ENCODE measurements around the gene PPARG.
"Not testable (repeated sequence)": the region's sequence is repeated elsewhere in the genome, so short reads cannot be mapped to it uniquely, and the experiment has no call there.

The PPARG gene

DNA sequence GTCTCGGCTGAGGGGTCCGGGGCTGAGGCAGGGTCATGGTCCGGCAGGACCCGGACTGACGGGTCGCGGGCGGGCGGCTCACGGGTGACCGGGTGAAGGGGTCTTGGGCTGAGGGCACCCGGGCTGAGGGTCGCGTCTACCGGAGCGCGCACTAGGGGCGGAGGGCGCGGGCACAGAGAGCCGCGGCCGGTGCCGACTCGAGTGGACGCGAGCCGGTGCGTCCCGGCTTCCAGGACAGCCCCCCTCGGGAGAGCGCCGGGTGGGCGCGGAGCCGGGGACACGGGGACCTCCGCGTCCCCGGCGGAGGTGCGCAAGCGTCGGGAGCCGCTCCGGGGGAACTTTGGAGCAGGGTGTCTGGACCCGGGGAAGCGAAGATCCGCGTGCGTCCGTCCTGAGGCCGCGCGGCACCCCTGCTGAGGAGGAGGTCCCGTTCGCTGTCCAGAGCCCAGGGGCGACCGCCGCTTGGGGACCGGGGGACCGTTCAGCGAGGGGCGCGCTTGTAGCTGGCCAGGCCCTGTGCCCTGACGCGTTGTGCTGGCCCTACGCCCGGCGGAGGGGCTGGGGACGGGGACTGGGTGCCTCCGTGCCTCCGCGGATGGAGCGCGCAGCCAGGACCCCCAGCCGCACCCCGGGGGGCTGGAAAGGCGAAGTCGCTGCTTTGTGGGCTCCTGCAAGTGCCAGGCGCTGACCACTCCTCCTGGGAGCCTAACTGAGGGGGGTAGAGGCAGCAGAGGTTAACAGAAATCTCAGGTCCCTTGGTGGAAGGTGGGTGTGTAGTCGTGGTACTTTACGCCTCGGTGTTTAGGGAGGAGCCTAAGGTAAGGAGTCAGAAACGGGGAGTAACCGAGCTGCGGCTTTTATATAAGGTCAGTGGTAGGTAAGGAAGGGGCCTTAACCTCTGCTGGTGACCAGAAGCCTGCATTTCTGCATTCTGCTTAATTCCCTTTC, at the start of gene PPARG:
Gene PPARG, plus strand, starts transcription at position 889 of the 948 bp plus-strand sequence. CDS start 90,642 bp downstream, outside the sequence.
- H3K4me1 Mint-ChIP-seq = peaks cover 18% of the 10 kb centered on the region
- peak within 1 kb of the TSS; percentile 62 to 71 for H3K4me3 Mint-ChIP-seq
- DNase-seq = peak in 1 of 2 donors; percentile 11
- ATAC-seq = peak; percentile 63
- H3K27me3 Mint-ChIP-seq = peaks cover 58% of the 10 kb centered on the region
- no peaks in the 10 kb centered on the region for H3K9me3 Mint-ChIP-seq
- no peak within 1 kb of the TSS for H3K27ac Mint-ChIP-seq

DNA sequence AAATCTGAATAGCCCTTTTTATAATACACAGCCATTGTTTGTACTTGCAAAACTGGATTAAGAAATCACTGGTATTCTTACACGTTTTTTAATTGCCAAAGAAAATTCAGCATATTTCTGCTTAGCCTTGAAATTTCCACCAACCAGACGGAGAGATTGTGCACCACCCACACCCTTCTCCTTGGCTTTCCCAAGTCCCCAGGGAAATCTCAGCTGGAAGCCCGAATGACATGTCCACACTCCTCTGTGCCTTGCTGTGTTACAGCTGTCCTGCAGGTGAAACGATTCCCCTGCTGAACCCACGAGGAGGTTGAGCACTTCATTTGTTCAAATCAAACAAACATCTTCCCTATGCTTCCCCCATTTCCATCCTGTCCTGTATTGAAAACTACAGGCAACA, 49.6 kb upstream of the PPARG start:
- Mint-ChIP-seq H3K4me1 (peaks cover under 1% of the 10 kb centered on the region), H3K4me3 (no peak overlapping the region), H3K9me3 (no peaks in the 10 kb centered on the region), H3K27me3 (peaks cover 35% of the 10 kb centered on the region), H3K27ac (no peak overlapping the region)
- ATAC-seq (no peak), DNase-seq (no peak)

DNA sequence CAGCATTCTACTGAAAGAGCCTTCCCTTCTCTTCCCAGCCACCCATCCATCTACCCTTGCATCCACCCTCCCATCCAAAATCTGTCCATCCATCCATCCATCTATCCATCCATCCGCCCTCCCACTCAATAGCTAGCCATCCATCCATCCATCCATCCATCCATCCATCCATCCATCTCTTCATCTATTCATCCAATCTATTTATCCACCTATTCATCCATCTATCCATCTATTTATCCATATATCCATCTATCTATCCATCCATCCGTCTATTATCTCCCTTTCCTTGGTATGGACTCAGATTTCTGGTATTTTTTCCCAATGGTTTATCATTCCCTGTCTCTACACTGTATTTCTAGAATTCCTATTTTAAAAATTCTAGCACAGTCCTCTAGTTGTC, 46.1 kb upstream of the PPARG start:
- no peaks in the 10 kb centered on the region for H3K9me3 Mint-ChIP-seq
- DNase-seq = no peak
- peaks cover 8% of the 10 kb centered on the region for H3K4me1 Mint-ChIP-seq
- H3K27ac Mint-ChIP-seq = no peak overlapping the region
- no peak overlapping the region for H3K4me3 Mint-ChIP-seq
- peaks cover 39% of the 10 kb centered on the region for H3K27me3 Mint-ChIP-seq
- ATAC-seq = no peak

GRCh38 chr3:12246497-12247163, 42.2 kb upstream of the PPARG start:
- no peak overlapping the region for H3K27ac Mint-ChIP-seq
- H3K4me3 Mint-ChIP-seq = no peak overlapping the region
- H3K4me1 Mint-ChIP-seq = peaks cover 8% of the 10 kb centered on the region
- peaks cover 33% of the 10 kb centered on the region for H3K27me3 Mint-ChIP-seq
- ATAC-seq (no peak), DNase-seq (no peak)
- H3K9me3 Mint-ChIP-seq = peaks cover 10 to 16% of the 10 kb centered on the region in 2 donors

- ATAC-seq (no peak), DNase-seq (no peak)
- Mint-ChIP-seq H3K9me3 (peaks cover 10 to 16% of the 10 kb centered on the region in 2 donors), H3K27ac (no peak overlapping the region), H3K4me3 (no peak overlapping the region), H3K4me1 (peaks cover 8% of the 10 kb centered on the region), H3K27me3 (peaks cover 33% of the 10 kb centered on the region)
These were observed 41.5 kb upstream of the PPARG start for GRCh38 chr3:12247411-12247810.

DNA sequence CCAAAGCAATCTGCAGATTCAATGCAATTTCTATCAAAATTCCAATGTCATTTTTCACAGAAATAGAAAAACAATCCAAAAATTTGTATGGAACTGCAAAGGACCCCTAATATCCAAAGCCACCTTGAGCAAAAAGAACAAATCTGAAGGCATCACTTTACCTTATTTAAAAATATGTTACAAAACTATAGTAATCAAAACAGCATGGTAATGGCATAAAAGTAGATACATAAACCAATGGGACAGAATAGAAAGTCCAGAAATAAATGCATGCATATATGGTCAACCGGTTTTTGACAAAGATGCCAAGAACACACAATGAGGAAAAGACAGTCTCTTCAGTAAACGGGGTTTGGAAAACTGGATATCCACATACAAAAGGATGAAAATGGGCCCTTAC, 39.4 kb upstream of the PPARG start:
- DNase-seq (no peak), ATAC-seq (no peak)
- Mint-ChIP-seq H3K4me1 (peaks cover 8% of the 10 kb centered on the region), H3K27me3 (peaks cover 33% of the 10 kb centered on the region), H3K4me3 (no peak overlapping the region), H3K9me3 (peaks cover 10 to 16% of the 10 kb centered on the region in 2 donors), H3K27ac (no peak overlapping the region)

GRCh38 chr3:12252889-12253288, 36.0 kb upstream of the PPARG start:
- Mint-ChIP-seq H3K27me3 (peaks cover 17% of the 10 kb centered on the region), H3K9me3 (peaks cover 10 to 16% of the 10 kb centered on the region in 2 donors), H3K27ac (no peak overlapping the region), H3K4me1 (no peaks in the 10 kb centered on the region), H3K4me3 (no peak overlapping the region)
- no peak for DNase-seq
- ATAC-seq = no peak

DNA sequence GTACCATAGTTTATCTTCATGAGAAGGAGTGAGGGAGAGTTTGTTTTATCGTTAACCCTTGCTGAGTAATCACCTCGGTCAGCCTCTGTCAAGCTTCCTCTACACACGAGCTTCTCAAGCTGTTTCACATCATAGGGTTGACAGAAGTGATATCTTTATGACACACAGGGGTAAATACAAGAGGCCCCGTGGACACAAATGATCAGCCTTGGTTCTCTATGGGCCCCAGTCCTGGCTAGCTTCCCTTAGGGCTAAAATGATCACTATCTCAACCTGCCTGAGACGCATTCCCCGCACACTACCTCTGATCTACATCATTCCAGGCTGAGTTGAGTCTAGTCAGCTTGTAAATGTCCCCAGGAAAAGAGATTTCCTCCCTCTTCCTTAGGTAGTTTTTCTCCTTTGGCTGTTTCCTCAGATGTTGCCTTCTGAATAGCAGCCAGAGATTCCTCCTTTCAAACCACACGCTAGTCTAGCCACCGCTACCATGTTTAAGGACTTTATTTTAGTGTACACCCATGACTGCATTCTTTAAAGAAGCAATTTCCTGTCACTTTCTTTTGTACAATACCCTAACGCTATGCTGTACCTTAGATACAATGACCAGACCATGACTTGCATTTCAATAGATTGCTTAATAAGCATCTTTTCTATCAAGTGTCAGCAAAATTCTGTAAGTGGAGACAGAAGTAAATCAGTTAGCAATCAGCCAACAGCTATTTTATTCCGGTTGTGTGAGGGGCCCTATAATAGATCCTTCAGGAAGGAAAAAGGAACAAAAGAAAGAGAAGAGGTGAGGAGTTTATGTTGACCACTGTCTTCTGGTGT, 35.1 kb upstream of the PPARG start:
- ATAC-seq (no peak), DNase-seq (no peak)
- Mint-ChIP-seq H3K27ac (no peak overlapping the region), H3K9me3 (peaks cover 10 to 16% of the 10 kb centered on the region in 2 donors), H3K27me3 (peaks cover 20% of the 10 kb centered on the region), H3K4me3 (no peak overlapping the region), H3K4me1 (no peaks in the 10 kb centered on the region)

DNA sequence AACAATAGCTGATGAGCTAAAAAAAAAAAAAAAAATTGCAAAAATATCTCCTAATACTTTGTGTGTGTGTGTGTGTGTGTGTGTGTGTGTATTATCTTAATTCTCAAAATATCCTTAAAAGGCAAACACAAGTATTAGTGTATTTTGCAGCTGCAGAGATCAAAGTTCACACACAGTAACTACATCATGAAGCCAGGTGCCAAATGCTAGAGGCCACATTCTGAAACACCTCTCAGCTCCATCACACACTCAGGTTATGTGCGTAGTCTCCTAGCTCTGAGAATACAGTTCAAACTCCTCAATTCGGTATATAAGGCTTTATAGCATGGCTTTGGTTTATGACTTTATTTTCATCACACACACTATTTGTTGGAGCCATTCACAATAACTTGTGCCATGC, 33.5 kb upstream of the PPARG start:
- Mint-ChIP-seq H3K9me3 (peaks cover under 1 to 6% of the 10 kb centered on the region in 2 donors), H3K27ac (no peak overlapping the region), H3K4me1 (no peaks in the 10 kb centered on the region), H3K4me3 (no peak overlapping the region), H3K27me3 (peaks cover 20% of the 10 kb centered on the region)
- no peak for DNase-seq
- no peak for ATAC-seq

GRCh38 chr3:12258911-12259310, 30.0 kb upstream of the PPARG start:
- DNase-seq (no peak), ATAC-seq (no peak)
- H3K27me3 Mint-ChIP-seq = peaks cover 20% of the 10 kb centered on the region
- H3K4me3 Mint-ChIP-seq = no peak overlapping the region
- no peaks in the 10 kb centered on the region for H3K9me3 Mint-ChIP-seq
- H3K4me1 Mint-ChIP-seq = no peaks in the 10 kb centered on the region
- no peak overlapping the region for H3K27ac Mint-ChIP-seq

- H3K4me3 Mint-ChIP-seq, H3K4me1 Mint-ChIP-seq, H3K9me3 Mint-ChIP-seq, DNase-seq, H3K27ac Mint-ChIP-seq, ATAC-seq: not testable (repeated sequence)
- H3K27me3 Mint-ChIP-seq = peaks cover 24% of the 10 kb centered on the region
These were observed 26.7 kb upstream of the PPARG start for GRCh38 chr3:12262173-12262572.

DNA sequence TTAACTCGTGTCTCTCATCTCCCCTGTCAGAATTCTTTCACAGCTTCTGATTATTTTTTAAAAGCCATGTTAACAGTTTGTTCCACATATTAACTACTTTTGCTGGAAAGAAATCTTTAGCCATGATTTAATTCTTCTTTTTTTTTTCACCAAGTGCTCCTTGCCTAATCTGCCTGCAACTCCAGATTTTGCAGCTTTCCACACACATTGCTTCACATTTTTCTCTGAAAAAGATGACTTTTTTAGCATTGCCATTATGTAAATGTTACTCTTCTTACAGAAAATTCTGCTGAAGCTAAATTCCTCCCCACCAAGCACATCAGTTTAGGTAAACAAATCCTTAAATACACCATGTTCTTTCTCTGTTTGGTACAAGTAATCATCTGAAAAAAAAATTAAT, 23.4 kb upstream of the PPARG start:
- H3K27ac Mint-ChIP-seq = no peak overlapping the region
- ATAC-seq (no peak), DNase-seq (no peak)
- no peaks in the 10 kb centered on the region for H3K9me3 Mint-ChIP-seq
- no peaks in the 10 kb centered on the region for H3K4me1 Mint-ChIP-seq
- H3K4me3 Mint-ChIP-seq = no peak overlapping the region
- H3K27me3 Mint-ChIP-seq = peaks cover 12% of the 10 kb centered on the region

DNA sequence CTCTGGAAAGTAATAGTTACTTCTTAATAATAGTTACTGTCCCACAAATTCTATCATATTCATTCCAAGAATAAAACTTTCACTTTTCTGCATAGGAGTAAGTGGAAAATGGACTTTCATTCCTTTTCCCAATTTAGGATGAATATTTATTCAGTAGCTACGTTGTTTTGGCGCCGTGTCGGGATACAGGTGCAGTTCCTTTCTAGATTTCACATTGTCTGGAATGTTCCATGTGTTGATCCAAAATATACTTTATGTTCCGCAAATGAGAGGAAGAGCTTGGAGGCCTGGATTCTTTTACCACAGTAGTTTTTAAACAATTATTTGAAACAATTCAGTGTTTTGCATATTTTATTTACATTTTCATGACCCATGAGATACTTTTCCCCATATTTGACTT, 22.8 kb upstream of the PPARG start:
- no peak overlapping the region for H3K27ac Mint-ChIP-seq
- no peaks in the 10 kb centered on the region for H3K9me3 Mint-ChIP-seq
- H3K4me1 Mint-ChIP-seq = no peaks in the 10 kb centered on the region
- ATAC-seq (no peak), DNase-seq (no peak)
- H3K27me3 Mint-ChIP-seq = peaks cover 12% of the 10 kb centered on the region
- no peak overlapping the region for H3K4me3 Mint-ChIP-seq

DNA sequence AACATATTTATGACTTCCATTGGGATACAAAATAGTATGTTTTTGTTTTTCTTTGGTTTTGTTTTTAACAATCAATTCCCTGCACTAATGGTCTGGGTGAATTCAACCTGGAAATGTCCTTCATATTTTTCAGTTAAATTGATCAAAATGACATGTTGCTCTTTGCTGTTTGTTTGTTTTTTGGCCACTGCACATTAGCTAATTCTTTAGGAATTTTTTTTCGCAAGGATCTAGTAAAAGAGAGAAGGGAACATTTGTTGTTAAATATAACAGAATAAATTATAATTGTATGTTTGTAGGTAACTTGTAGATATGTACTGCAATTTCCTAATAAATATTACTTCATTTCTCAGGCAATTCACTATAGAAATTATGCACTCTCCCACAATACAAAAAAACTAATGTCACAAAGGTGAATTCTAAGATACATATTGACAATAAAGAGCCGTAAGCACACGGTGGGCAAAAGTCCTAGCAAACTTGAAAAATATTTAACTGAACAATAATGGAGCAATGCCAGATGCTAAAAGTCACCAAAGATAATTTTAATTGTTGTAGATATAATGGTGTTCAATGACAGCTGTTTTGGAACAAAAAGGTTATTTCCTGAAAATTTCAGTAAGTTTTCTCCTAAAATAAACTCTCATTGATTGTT, 21.4 kb upstream of the PPARG start:
- Mint-ChIP-seq H3K4me3 (no peak overlapping the region), H3K4me1 (no peaks in the 10 kb centered on the region), H3K27me3 (peaks cover 19% of the 10 kb centered on the region), H3K9me3 (no peaks in the 10 kb centered on the region), H3K27ac (no peak overlapping the region)
- DNase-seq (no peak), ATAC-seq (no peak)

Measured in stimulated activated naive CD8-positive, alpha-beta T cell treated with anti-CD3 and anti-CD28 coated beads, Interleukin-15, amount 100 ng/mL, for 72 hours (primary cell).